ENCODE results near the gene ING3. TPM values are rescaled to one million over a fixed set of nuclear protein-coding genes. Genes with fewer than 3 reads are reported as not detected.

The ING3 gene
- total and polyA plus RNA-seq, 9 of the 15 experiments (the other 6 are each of a cell fraction or from before 2014, with no cell fraction given): 22.8 to 233 (median 50.4) TPM

DNA sequence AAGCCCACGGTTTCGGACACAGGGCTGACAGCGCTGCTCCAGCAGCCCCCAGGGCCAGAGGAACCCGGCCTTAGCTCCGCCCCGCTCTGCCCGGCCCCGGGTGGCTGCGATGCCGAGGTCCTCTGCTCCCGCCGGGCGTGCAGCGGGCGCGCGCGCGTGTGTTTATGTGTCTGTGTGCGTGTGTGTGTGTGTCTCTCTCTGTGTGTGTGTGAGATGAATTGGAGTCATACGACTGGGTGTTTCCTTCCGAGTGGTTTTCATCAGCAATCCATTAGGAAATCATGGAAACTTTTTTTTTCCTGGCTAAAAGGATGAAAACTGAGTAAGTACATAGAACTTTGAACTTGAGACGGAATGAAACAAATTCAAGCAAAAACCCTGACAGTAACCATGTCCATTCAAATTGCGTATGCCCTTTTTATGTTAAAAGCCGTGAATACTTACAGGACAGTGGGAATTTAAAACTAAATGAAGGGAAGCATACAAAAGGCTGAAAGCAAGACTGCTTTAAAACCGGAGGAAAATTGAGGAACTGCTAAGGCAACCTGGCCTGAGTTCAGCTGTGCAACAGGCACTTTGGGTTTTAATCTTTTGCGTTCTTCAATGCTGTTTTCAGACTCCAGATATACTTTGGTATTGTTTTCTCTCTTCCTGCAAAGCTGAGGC lies 38.1 kb downstream of the ING3 start, which contains the start of gene CPED1 (continued):
- no peak for TF ChIP-seq FOXP4 (CRISPR knock-in tag; IDR thresholded peaks at IDR 0.05; ENCODE audit: borderline replicate concordance)
- 0 out of 2 replicates have a peak, but pooled peaks have one; percentile 10 for TF ChIP-seq ZBTB5 (IDR thresholded peaks at IDR 0.05)
- no peak for TF ChIP-seq BRF1 (IDR thresholded peaks at IDR 0.05; ENCODE audit: borderline replicate concordance, extremely low read depth, insufficient read length)
- TF ChIP-seq TCF15 (CRISPR knock-in tag; IDR thresholded peaks at IDR 0.05): no peak
- TF ChIP-seq RAD51 (IDR thresholded peaks at IDR 0.05; ENCODE audit: borderline replicate concordance, low read depth): no peak
- TF ChIP-seq NFATC3 (IDR thresholded peaks at IDR 0.05): no peak
- TF ChIP-seq, protein P1, sequence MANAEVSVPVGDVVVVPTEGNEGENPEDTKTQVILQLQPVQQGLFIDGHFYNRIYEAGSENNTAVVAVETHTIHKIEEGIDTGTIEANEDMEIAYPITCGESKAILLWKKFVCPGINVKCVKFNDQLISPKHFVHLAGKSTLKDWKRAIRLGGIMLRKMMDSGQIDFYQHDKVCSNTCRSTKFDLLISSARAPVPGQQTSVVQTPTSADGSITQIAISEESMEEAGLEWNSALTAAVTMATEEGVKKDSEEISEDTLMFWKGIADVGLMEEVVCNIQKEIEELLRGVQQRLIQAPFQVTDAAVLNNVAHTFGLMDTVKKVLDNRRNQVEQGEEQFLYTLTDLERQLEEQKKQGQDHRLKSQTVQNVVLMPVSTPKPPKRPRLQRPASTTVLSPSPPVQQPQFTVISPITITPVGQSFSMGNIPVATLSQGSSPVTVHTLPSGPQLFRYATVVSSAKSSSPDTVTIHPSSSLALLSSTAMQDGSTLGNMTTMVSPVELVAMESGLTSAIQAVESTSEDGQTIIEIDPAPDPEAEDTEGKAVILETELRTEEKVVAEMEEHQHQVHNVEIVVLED (CRISPR knock-in tag; IDR thresholded peaks at IDR 0.05): peak; percentile 38
- TF ChIP-seq CEBPG (CRISPR knock-in tag; IDR thresholded peaks at IDR 0.05): no peak
- 0 out of 4 replicates have a peak, but pooled peaks of 1 of the 2 experiments have one; percentile 19 for TF ChIP-seq CEBPG (tag; conservative IDR thresholded peaks at IDR 0.05 in 1 of 2, IDR thresholded peaks at IDR 0.05 in 1 of 2)
- TF ChIP-seq, protein P2, sequence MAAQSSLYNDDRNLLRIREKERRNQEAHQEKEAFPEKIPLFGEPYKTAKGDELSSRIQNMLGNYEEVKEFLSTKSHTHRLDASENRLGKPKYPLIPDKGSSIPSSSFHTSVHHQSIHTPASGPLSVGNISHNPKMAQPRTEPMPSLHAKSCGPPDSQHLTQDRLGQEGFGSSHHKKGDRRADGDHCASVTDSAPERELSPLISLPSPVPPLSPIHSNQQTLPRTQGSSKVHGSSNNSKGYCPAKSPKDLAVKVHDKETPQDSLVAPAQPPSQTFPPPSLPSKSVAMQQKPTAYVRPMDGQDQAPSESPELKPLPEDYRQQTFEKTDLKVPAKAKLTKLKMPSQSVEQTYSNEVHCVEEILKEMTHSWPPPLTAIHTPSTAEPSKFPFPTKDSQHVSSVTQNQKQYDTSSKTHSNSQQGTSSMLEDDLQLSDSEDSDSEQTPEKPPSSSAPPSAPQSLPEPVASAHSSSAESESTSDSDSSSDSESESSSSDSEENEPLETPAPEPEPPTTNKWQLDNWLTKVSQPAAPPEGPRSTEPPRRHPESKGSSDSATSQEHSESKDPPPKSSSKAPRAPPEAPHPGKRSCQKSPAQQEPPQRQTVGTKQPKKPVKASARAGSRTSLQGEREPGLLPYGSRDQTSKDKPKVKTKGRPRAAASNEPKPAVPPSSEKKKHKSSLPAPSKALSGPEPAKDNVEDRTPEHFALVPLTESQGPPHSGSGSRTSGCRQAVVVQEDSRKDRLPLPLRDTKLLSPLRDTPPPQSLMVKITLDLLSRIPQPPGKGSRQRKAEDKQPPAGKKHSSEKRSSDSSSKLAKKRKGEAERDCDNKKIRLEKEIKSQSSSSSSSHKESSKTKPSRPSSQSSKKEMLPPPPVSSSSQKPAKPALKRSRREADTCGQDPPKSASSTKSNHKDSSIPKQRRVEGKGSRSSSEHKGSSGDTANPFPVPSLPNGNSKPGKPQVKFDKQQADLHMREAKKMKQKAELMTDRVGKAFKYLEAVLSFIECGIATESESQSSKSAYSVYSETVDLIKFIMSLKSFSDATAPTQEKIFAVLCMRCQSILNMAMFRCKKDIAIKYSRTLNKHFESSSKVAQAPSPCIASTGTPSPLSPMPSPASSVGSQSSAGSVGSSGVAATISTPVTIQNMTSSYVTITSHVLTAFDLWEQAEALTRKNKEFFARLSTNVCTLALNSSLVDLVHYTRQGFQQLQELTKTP (IDR thresholded peaks at IDR 0.05; ENCODE audit: low read depth in 1 of 2, partially characterized antibody in 2 of 2): peak; percentile 31 to 91
- no peak for TF ChIP-seq ZNF384 (IDR thresholded peaks at IDR 0.05; ENCODE audit: low read depth, low read length)
- no peak for TF ChIP-seq ZNF551 (CRISPR knock-in tag; IDR thresholded peaks at IDR 0.05)
- no peak for TF ChIP-seq SMARCB1 (IDR thresholded peaks at IDR 0.05; ENCODE audit: insufficient read length, low read depth)
- TF ChIP-seq FIP1L1 (IDR thresholded peaks at IDR 0.05; ENCODE audit: low read depth, low read length, poor library complexity, severe bottlenecking): no peak
